Gastrocnemius medialis (tissue), 4 donors: ENCODE data around the gene SRBD1.

Experiments
- CTCF ChIP-seq, 5 experiments: fragments of 450-650 bp in 3 of 5; fragments of 200-600 bp in 2 of 5; sonication (generic) in 2 of 5; IDR thresholded peaks in 4 of 5; conservative IDR thresholded peaks in 1 of 5; 1 replicate in 4 of 5; 2 replicates in 1 of 5; pipeline ENCODE4 v1.5.1; 2016 to 2019; ENCODE audit warnings: antibody characterized with exemption in 5 of 5, mild to moderate bottlenecking in 3 of 5, moderate library complexity in 3 of 5
- POLR2A ChIP-seq, 2 donors: fragments of 450-650 bp; IDR thresholded peaks; one replicate each; pipeline ENCODE4 v1.6.1; 2017; ENCODE audit warnings: antibody characterized with exemption in 2 of 2, mild to moderate bottlenecking in 2 of 2, moderate library complexity in 2 of 2

GRCh38 chr2:45353879-45354278, 257.2 kb downstream of the SRBD1 start:
- TF ChIP-seq CTCF (IDR thresholded peaks at IDR 0.05 in 4 of 5, conservative IDR thresholded peaks at IDR 0.05 in 1 of 5) (no peak), POLR2A (IDR thresholded peaks at IDR 0.05) (no peak)
